ENCODE data around the gene BRD9.

- TF ChIP-seq EP300 (IDR thresholded peaks at IDR 0.05) (no peak), CTCF (IDR thresholded peaks at IDR 0.05) (no peak), POLR2A (IDR thresholded peaks at IDR 0.05; ENCODE audit: low read depth) (no peak)
Measured at GRCh38 chr5:893137-893506, 521 bp upstream of the BRD9 start.

Data from esophagus muscularis mucosa (tissue), 4 donors.